ENCODE measurements around the gene THOP1.
"Not testable (repeated sequence)": the region's sequence is repeated elsewhere in the genome, so short reads cannot be mapped to it uniquely, and the experiment has no call there.

The THOP1 gene

DNA sequence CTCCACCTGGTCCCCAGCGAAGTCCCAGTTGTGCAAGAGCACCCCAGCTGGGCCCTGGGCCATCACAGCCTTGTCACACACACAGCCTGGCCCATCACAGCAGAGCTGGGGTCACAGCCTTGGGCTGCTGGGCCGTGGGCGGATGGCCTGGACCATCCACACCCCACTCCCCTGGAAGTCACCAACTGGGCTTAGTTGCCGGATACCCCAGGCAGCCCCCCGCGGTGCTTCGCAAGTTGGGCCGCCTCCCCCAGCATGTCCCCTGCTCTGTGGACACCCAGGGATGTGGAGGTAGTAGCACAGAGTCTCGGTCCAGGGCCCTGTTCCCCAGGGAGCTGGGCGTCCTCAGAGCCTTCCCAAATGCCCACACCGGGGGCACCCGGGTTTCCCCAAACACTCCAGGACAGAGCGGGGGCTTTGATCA lies 29.9 kb downstream of the THOP1 start:
- in situ Hi-C loops (cut with MboI; ENCODE audit: low sequenced_read_pairs): no loop called here

GRCh38 chr19:2815923-2816322 lies 30.6 kb downstream of the THOP1 start:
- in situ Hi-C loops (cut with MboI; ENCODE audit: low sequenced_read_pairs): no loop called here

DNA sequence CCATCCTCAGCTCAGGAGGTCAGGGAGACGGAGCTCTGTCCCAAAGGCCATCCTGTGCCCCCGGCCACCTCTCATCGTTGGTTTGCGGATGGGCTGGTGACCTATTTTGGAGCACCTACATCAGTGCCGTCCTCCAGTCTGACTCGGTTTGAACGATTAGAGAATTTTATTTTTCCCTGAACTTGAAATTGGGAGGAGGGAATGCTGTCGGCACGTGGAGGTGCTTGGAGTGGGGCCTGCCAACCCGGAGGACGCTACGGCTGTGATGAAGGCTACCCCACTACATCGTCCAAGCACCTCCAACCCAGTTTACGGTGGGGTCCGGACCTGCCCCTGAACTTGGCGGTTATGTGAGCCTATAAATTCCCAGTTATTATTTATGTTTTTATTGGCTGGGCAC lies 31.3 kb downstream of the THOP1 start:
- in situ Hi-C loops (cut with MboI; ENCODE audit: low sequenced_read_pairs): no loop called here

DNA sequence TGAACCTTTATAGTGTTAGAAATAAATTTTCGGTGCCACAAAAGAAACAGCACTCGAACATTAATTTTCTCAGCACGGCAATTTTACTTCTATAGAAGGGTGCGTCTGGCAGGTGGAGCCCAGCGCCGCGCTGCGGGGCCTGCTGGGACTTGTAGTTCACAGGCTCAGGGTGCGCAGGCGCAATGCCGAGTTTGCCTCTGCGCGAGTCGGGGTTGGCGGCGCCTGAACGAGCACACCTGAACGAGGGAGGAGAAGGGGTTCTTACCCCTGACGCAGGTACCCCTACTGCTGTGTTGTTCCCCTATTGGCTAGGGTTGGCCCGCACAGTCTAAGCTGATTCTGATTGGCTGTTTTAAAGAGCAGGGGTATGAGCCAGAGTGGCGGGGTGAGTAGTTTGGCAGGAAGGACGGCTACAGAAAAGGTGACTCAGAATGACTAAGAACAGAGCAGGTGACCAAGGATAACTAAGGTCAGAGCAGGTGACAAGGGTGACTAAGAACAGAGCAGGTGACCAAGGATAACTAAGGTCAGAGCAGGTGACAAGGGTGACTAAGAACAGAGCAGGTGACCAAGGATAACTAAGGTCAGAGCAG lies 32.0 kb downstream of the THOP1 start:
- in situ Hi-C loops (cut with MboI; ENCODE audit: low sequenced_read_pairs): not testable (repeated sequence)

- in situ Hi-C loops (cut with MboI; ENCODE audit: low sequenced_read_pairs): no loop called here
Measured at GRCh38 chr19:2819540-2820111, 34.3 kb downstream of the THOP1 start, which contains the start of gene ZNF554. Gene ZNF554 (plus strand): TSS chr19:2819868. CDS start chr19:2820072, 204 bp downstream.

- in situ Hi-C loops (cut with MboI; ENCODE audit: low sequenced_read_pairs): no loop called here
Measured at GRCh38 chr19:2820112-2820702, 34.9 kb downstream of the THOP1 start.

DNA sequence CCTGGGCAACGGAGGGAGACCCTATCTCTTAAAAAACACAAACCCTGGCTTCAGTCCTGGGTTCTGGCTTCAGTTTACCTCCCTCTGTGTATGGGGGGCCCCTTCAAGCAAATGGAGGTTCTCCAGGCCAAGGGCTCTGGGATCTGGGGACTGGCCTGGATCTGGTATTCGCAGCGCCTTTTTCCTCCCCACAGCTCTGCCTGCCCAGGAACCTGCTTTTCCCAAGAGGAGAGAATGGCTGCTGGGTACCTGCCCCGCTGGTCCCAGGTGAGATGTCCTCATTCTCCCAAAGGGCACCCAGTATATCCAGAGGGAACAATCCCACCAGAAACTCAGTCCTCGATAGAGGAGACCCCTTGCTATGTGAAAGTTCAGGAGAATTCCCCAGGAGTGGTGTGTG lies 37.5 kb downstream of the THOP1 start:
- in situ Hi-C loops (cut with MboI; ENCODE audit: low sequenced_read_pairs): no loop called here

GRCh38 chr19:2823646-2824045 lies 38.3 kb downstream of the THOP1 start:
- in situ Hi-C loops (cut with MboI; ENCODE audit: low sequenced_read_pairs): no loop called here

GRCh38 chr19:2824129-2824528 lies 38.8 kb downstream of the THOP1 start:
- in situ Hi-C loops (cut with MboI; ENCODE audit: low sequenced_read_pairs): no loop called here

- in situ Hi-C loops (cut with MboI; ENCODE audit: low sequenced_read_pairs): no loop called here
Measured at GRCh38 chr19:2827022-2827421, 41.7 kb downstream of the THOP1 start.

GRCh38 chr19:2827840-2828489 lies 42.7 kb downstream of the THOP1 start:
- in situ Hi-C loops (cut with MboI; ENCODE audit: low sequenced_read_pairs): no loop called here

GRCh38 chr19:2834294-2834871 lies 49.1 kb downstream of the THOP1 start:
- in situ Hi-C loops (cut with MboI; ENCODE audit: low sequenced_read_pairs): no loop called here

DNA sequence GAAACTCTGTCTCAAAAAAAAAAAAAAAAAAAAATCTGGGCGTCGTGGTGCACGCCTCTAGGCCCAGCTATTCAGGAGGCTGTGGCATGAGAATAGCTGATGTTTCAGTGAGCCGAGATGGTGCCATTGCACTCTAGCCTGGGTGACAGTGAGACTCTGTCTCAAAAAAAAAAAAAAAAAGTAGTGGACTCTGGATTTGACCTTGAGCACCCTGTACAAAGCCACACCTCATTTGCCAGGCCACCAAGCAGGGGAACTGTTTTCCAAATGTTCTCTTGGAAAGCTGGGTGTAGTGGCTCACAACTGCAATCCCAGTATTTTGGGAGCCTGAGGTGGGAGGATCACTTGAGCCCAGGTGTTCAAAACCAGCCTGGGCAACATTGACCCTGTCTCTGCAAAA lies 52.1 kb downstream of the THOP1 start:
- in situ Hi-C loops (cut with MboI; ENCODE audit: low sequenced_read_pairs): no loop called here

DNA sequence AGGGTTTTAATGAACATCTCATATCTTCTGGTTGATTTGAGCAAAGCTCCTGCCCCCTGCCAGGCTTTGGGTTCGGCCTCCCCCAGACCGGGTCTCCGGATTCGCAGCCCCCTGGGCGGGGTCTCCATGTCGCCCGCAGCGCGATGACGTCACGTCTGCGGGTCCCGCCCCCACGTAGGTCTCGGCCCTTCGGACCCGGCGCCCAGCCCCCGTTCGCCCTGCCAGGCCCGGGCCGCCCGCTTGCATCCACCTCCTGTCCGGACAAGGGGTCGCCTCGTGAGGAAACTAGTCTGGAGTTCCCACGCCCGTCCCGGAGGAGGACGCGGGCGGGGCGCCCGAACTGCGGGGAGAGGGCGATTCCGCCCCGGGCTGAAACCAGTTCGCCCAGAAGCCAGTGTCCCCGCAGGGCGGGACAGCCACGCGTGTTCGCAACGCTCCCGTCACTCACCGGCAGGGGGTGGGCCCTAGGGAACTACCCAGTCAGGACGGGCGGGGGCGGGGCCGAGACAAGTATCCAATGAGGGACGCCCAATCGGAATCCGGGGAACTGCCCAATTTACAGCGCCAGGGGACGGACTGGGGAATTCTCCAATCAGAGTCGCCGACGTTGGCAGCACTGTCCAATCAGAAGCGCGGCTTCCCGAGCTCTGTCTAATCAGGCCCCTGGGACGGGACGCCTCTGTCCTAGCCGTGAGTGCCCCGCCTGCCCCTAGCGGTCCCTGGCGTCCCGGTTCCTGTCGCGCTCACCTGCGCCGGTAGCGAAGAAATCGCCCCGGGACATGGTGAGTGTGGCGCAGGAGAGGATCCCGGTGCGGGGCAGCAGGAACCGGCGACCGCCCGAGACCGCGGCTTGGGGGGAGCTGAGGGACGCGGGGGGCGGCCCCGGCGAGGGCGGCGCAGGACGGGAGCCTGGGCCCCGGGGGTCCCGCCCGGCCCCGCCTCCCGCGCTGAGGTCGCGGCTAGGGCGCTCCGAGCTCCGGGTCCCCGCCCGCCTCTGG lies 55.8 kb downstream of the THOP1 start, which contains the start of gene ZNF555:
Gene ZNF555, plus strand, starts transcription at position 682 of the 998 bp plus-strand sequence. Its CDS starts 98 bp downstream, at position 780.
- in situ Hi-C loops (cut with MboI; ENCODE audit: low sequenced_read_pairs): no loop called here

DNA sequence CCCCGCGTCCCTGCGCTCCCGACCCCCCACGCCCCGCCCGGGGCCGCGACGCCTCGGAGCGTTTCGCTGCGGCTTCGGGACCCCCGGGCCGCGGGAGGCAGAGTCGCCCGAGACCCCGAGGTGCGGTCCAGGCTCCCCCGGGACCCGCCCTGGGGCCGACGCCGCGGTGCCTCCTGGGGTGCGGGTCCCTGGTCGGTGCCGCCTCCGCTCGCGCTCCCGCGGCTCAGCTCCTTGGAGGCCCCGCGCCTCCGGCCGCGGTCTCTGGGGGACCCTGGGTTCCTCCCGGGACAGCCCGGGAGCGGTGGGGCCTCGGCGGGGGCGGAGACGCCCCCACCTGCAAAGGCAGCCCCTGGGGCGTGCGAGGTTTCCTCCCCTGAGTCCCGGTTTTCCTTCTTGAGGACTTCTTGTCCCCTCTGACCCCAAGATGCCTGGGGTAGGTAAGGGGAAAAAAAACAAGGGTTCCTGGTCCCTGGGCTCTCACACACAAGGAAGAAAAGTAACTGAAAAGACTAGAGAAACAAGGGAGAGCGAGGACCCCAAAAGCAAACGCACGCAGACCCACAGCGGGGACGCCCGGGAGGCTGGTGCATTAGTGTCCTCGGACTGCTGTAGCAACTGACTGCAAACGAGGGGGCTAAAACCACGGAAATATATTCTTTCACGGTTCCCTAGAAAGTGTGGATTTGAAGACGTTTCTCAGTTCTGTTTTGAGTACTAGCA lies 56.7 kb downstream of the THOP1 start:
- in situ Hi-C loops (cut with MboI; ENCODE audit: low sequenced_read_pairs): no loop called here

- in situ Hi-C loops (cut with MboI; ENCODE audit: low sequenced_read_pairs): no loop called here
Measured at GRCh38 chr19:2845107-2845506, 59.8 kb downstream of the THOP1 start.

DNA sequence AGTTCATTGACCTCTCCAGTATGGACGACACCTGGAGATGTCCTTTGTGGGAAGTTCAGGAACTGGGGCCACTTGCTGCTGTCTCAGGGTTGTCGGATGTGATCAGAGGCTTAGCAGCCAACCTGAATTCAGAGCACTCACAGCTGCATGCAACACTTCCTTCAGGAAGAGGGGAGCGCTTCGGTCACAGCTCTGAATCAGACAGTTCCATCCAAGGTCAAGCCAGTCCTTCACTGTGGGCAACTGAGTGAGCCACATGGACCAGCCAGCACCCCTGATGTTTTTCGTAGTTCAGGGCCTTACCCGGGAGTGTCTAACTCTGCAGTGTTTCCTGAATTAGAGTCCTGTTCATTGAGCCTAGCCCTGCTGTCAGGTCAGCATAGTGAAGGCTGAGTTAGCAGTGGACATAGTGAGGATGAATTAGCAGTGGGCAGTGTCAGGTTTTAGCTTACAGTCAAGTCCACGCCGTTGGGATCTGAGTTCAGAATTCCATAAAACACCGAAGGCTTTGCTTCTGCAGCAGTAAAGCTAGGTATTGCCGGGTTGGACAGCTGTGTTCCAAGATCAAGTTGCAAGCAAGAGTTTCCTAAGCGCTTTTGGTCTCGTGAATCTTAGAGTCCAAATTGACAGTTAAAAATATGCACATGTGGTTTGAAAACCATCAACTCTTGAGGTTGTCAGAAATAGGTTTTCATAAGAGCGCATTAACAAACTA lies 61.0 kb downstream of the THOP1 start:
- in situ Hi-C loops (cut with MboI; ENCODE audit: low sequenced_read_pairs): no loop called here

GRCh38 chr19:2847507-2847906 lies 62.2 kb downstream of the THOP1 start:
- in situ Hi-C loops (cut with MboI; ENCODE audit: low sequenced_read_pairs): no loop called here

GRCh38 chr19:2848616-2849015 lies 63.3 kb downstream of the THOP1 start:
- in situ Hi-C loops (cut with MboI; ENCODE audit: low sequenced_read_pairs): no loop called here
